ENCODE measurements around the gene SALL3. TPM values are rescaled to one million over a fixed set of nuclear protein-coding genes. Genes with fewer than 3 reads are reported as not detected.

The SALL3 gene
- total RNA-seq, 1 experiment from 2014 or later: not detected

DNA sequence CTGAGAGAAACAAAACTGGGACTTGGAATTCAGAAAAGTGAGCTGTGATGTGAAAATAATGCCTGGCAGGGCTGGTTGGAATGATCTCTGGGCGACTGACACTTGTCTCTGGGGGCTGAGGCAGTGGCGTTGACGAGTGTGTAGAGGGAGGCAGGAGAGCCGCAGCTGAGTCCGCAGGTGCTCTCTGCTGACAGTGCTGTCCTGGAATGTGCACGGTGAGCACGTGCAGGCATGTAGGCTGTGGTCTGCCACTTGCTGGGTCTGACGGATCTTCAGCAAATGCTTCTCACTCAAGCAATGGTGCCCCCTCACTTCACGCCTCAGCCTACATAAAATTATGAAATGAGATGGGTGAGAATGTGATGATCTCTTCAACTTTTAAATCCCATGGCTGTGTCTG lies 51.1 kb downstream of the SALL3 start:
- H3K27ac Mint-ChIP-seq (ENCODE audit: unreplicated experiment): no peak overlapping the region

DNA sequence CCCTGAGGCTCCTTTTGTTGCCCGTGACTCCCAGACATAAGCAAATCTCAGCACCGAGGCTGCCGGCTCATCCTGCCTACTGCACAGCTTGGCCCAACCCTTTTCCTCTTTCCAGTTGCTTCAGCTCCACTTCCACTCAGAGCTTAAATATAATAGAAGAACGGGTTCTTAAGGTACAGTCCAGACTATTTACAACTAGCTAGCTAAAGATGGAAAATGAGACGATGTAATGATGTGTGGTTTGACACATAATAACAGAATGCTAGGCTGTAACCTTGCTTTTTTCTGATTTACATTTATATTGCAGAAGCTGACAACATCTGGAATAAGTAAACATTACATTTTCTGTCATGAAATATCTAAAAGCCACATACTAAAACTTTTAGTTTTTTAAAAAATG lies 62.7 kb downstream of the SALL3 start:
- TF ChIP-seq, protein P1, sequence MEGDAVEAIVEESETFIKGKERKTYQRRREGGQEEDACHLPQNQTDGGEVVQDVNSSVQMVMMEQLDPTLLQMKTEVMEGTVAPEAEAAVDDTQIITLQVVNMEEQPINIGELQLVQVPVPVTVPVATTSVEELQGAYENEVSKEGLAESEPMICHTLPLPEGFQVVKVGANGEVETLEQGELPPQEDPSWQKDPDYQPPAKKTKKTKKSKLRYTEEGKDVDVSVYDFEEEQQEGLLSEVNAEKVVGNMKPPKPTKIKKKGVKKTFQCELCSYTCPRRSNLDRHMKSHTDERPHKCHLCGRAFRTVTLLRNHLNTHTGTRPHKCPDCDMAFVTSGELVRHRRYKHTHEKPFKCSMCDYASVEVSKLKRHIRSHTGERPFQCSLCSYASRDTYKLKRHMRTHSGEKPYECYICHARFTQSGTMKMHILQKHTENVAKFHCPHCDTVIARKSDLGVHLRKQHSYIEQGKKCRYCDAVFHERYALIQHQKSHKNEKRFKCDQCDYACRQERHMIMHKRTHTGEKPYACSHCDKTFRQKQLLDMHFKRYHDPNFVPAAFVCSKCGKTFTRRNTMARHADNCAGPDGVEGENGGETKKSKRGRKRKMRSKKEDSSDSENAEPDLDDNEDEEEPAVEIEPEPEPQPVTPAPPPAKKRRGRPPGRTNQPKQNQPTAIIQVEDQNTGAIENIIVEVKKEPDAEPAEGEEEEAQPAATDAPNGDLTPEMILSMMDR (IDR thresholded peaks at IDR 0.05; ENCODE audit: unreplicated experiment): no peak
- intact Hi-C loops (cut with micrococcal nuclease; ENCODE audit: unreplicated experiment): no loop called here
- DNase-seq: no peak
- H3K27ac Mint-ChIP-seq (ENCODE audit: unreplicated experiment): no peak overlapping the region
- no peaks in the 10 kb centered on the region for H3K36me3 Mint-ChIP-seq (ENCODE audit: insufficient read depth, unreplicated experiment)
- no peaks in the 10 kb centered on the region for H3K27me3 Mint-ChIP-seq (ENCODE audit: unreplicated experiment)
- no TSS peak for BruUV-seq (replicated peaks)
- no peak overlapping the region for H3K4me3 Mint-ChIP-seq (ENCODE audit: low read depth, unreplicated experiment)
- H3K4me1 Mint-ChIP-seq (ENCODE audit: low read depth, unreplicated experiment): peaks cover 11% of the 10 kb centered on the region
- H3K9me3 Mint-ChIP-seq (ENCODE audit: low read depth, unreplicated experiment): no peaks in the 10 kb centered on the region
- CTCF ChIA-PET: no interaction called here

More for the DNA sequence above, 51.1 kb downstream of the SALL3 start:
- Mint-ChIP-seq H3K36me3 (ENCODE audit: insufficient read depth, unreplicated experiment) (no peaks in the 10 kb centered on the region), H3K4me1 (ENCODE audit: low read depth, unreplicated experiment) (no peaks in the 10 kb centered on the region), H3K4me3 (ENCODE audit: low read depth, unreplicated experiment) (no peak overlapping the region), H3K9me3 (ENCODE audit: low read depth, unreplicated experiment) (peaks cover 6% of the 10 kb centered on the region), H3K27me3 (ENCODE audit: unreplicated experiment) (no peaks in the 10 kb centered on the region)
- TF ChIP-seq, protein P1 (IDR thresholded peaks at IDR 0.05; ENCODE audit: unreplicated experiment): no peak
- CTCF ChIA-PET: no interaction called here
- DNase-seq: no peak
- BruUV-seq (replicated peaks): no TSS peak
- intact Hi-C loops (cut with micrococcal nuclease; ENCODE audit: unreplicated experiment): no loop called here

DNA sequence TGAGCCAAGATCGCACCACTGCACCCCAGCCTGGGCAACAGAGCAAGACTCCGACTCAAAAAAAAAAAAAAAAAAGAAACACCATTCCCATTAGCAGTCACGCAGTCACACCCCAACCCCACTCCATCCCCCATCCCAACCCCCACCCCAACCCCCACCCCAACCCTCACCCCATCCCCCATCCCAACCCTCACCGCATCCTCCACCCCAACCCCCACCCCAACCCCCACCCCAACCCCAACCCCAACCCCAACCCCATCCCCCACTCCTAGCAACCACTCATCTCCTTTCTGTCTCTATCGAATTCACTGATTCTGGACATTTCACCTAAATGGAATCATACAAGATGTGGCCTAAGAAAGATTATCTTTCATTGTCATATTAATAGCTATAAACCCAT lies 63.7 kb downstream of the SALL3 start:
- Mint-ChIP-seq H3K27ac (ENCODE audit: unreplicated experiment) (no peak overlapping the region), H3K9me3 (ENCODE audit: low read depth, unreplicated experiment) (no peaks in the 10 kb centered on the region), H3K36me3 (ENCODE audit: insufficient read depth, unreplicated experiment) (no peaks in the 10 kb centered on the region), H3K4me3 (ENCODE audit: low read depth, unreplicated experiment) (no peak overlapping the region), H3K27me3 (ENCODE audit: unreplicated experiment) (no peaks in the 10 kb centered on the region), H3K4me1 (ENCODE audit: low read depth, unreplicated experiment) (peaks cover 11% of the 10 kb centered on the region)
- intact Hi-C loops (cut with micrococcal nuclease; ENCODE audit: unreplicated experiment): no loop called here
- CTCF ChIA-PET: no interaction called here
- DNase-seq: no peak
- BruUV-seq (replicated peaks): no TSS peak
- TF ChIP-seq, protein P1 (IDR thresholded peaks at IDR 0.05; ENCODE audit: unreplicated experiment): no peak

DNA sequence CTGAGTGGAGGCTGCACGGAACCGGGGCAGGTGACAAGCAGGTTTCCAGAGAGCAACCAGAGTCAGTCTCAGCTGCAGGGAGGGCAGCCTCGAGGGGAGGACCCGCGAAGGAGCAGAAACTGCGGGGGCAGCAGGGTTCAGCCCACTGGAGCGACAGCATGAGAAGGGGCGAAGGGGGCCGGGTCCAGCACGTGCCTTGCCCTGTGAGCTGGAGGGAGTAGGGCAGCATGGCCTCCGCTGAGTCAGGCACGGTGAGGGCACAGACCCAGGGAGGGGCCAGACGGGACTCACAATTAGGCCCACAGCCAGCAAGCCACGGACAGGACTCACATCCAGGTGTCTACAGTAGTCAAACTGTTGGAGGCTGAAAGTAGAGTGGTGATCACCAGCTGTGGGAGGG lies 66.9 kb downstream of the SALL3 start:
- no TSS peak for BruUV-seq (replicated peaks)
- TF ChIP-seq, protein P1 (IDR thresholded peaks at IDR 0.05; ENCODE audit: unreplicated experiment): no peak
- CTCF ChIA-PET: no interaction called here

More for the DNA sequence above, 66.9 kb downstream of the SALL3 start:
- H3K4me1 Mint-ChIP-seq (ENCODE audit: low read depth, unreplicated experiment): peaks cover 11% of the 10 kb centered on the region
- peak overlapping the region; percentile 77 for H3K27ac Mint-ChIP-seq (ENCODE audit: unreplicated experiment)
- peak overlapping the region; percentile 60 for H3K4me3 Mint-ChIP-seq (ENCODE audit: low read depth, unreplicated experiment)
- no peaks in the 10 kb centered on the region for H3K27me3 Mint-ChIP-seq (ENCODE audit: unreplicated experiment)
- no peaks in the 10 kb centered on the region for H3K36me3 Mint-ChIP-seq (ENCODE audit: insufficient read depth, unreplicated experiment)
- no peak for DNase-seq
- no peaks in the 10 kb centered on the region for H3K9me3 Mint-ChIP-seq (ENCODE audit: low read depth, unreplicated experiment)
- intact Hi-C loops (cut with micrococcal nuclease; ENCODE audit: unreplicated experiment): no loop called here

All from Calu3 (cell line).